Keratinocyte (primary cell): ENCODE results near the gene CCL20. TPM values are rescaled to one million over a fixed set of nuclear protein-coding genes. Genes with fewer than 3 reads are reported as not detected.

ENCODE experiments used
- DNase-seq: peaks from one replicate; pipeline ENCODE4 v3.0.0-alpha.2; 2011; ENCODE audit warnings: low read depth, missing footprints, low spot score
- FAIRE-seq: peaks from 2 replicates; lab custom pipeline; 2011; peaks lifted over from hg19 to GRCh38; lab: Jason Lieb, UNC
- H2AFZ ChIP-seq: 2 replicates; pipeline ENCODE4 v1.6.0; 2012; ENCODE audit warnings: low read length, control low read depth, inconsistent platforms; ENCODE audit not compliant: control insufficient read depth
- H3K27ac ChIP-seq: 2 replicates; pipeline ENCODE4 v1.5.1; 2011; ENCODE audit warnings: low read length; ENCODE audit not compliant: control insufficient read depth, insufficient read depth
- H3K27me3 ChIP-seq: 3 replicates; pipeline ENCODE4 v1.6.0; 2011; ENCODE audit warnings: low read length; ENCODE audit not compliant: control insufficient read depth, insufficient read depth; ENCODE audit errors: extremely low read depth
- H3K36me3 ChIP-seq, 2 experiments: 2 replicates in 1 of 2; 3 replicates in 1 of 2; pipeline ENCODE4 v1.5.1; 2011; ENCODE audit warnings: low read length in 2 of 2, mild to moderate bottlenecking in 1 of 2; ENCODE audit not compliant: control insufficient read depth in 2 of 2, insufficient read depth in 2 of 2; ENCODE audit errors: extremely low read depth in 1 of 2
- H3K4me1 ChIP-seq: 3 replicates; pipeline ENCODE4 v1.5.1; 2011; ENCODE audit warnings: low read length; ENCODE audit not compliant: control insufficient read depth, insufficient read depth; ENCODE audit errors: extremely low read depth
- H3K4me2 ChIP-seq: 3 replicates; pipeline ENCODE4 v1.6.0; 2011; ENCODE audit warnings: low read depth, low read length; ENCODE audit not compliant: control insufficient read depth, insufficient read depth; ENCODE audit errors: extremely low read depth
- H3K4me3 ChIP-seq, 3 experiments: fragments of 200-600 bp in 1 of 3; sonication (generic) in 1 of 3; 2 replicates in 2 of 3; 3 replicates in 1 of 3; pipeline ENCODE4 v1.5.1; 2011 to 2016; ENCODE audit warnings: low read length in 3 of 3, mild to moderate bottlenecking in 3 of 3, control low read depth in 2 of 3, inconsistent platforms in 1 of 3, low read depth in 1 of 3, mixed read lengths in 1 of 3, mixed run types in 1 of 3, moderate library complexity in 1 of 3; ENCODE audit not compliant: control insufficient read depth in 2 of 3, insufficient read depth in 2 of 3; ENCODE audit errors: extremely low read depth in 1 of 3
- H3K79me2 ChIP-seq: 2 replicates; pipeline ENCODE4 v1.6.0; 2012; ENCODE audit warnings: low read length; ENCODE audit not compliant: control insufficient read depth, insufficient read depth
- H3K9ac ChIP-seq: 3 replicates; pipeline ENCODE4 v1.6.0; 2011; ENCODE audit warnings: low read length; ENCODE audit not compliant: control insufficient read depth, insufficient read depth; ENCODE audit errors: extremely low read depth
- H3K9me1 ChIP-seq: 3 replicates; pipeline ENCODE4 v1.6.0; 2011; ENCODE audit warnings: low read length; ENCODE audit not compliant: control insufficient read depth, insufficient read depth; ENCODE audit errors: extremely low read depth
- H3K9me3 ChIP-seq: 2 replicates; pipeline ENCODE4 v1.5.1; 2012; ENCODE audit warnings: low read depth, low read length; ENCODE audit not compliant: control insufficient read depth
- H4K20me1 ChIP-seq: 3 replicates; pipeline ENCODE4 v1.6.0; 2011; ENCODE audit warnings: low read length; ENCODE audit not compliant: control insufficient read depth, insufficient read depth; ENCODE audit errors: extremely low read depth
- EZH2 ChIP-seq: IDR thresholded peaks from one replicate; pipeline ENCODE4 v1.6.1; 2012; ENCODE audit warnings: inconsistent platforms, mild to moderate bottlenecking, low read length, moderate library complexity
- dilution Hi-C: fragments of 300-500 bp; cut with MboI; formaldehyde crosslinking; loops from one replicate; pipeline ENCODE4 v1.7.0; 2020; ENCODE audit warnings: low sequenced_read_pairs; ENCODE audit not compliant: extremely low pct_ligation_motif_present
- polyA plus RNA-seq, 5 experiments: library from polyadenylated mRNA; depleted of rRNA in 3 of 5; stranded (reverse) in 3 of 5; stranded (forward) in 1 of 5; unstranded in 1 of 5; fragments of >200 nt; gene quantifications; 1 replicate in 1 of 5; 2 replicates in 3 of 5; 3 replicates in 1 of 5; pipeline versions ENCODE4 v1.2.1 to v1.2.3, GENCODE V29; 2011 to 2012; ENCODE audit warnings: missing spikeins in 2 of 5, low read depth in 1 of 5, low replicate concordance in 1 of 5
- TF ChIP-seq, protein P1 (sequence below), 3 experiments: IDR thresholded peaks in 1 of 3; conservative IDR thresholded peaks in 1 of 3; optimal IDR thresholded peaks in 1 of 3; 2 replicates in 2 of 3; 3 replicates in 1 of 3; pipeline versions ENCODE3 to v1.5.1; 2011; ENCODE audit warnings: low read length in 3 of 3, mild to moderate bottlenecking in 3 of 3, moderate library complexity in 2 of 3, control low read depth in 1 of 3, inconsistent platforms in 1 of 3; ENCODE audit not compliant: insufficient read depth in 2 of 3; ENCODE audit errors: extremely low read depth in 1 of 3

CCL20 gene
- polyA plus RNA-seq, 1 donor (not counting 4 experiments of a cell fraction or from before 2014, with no cell fraction given) = 5.2 TPM

DNA sequence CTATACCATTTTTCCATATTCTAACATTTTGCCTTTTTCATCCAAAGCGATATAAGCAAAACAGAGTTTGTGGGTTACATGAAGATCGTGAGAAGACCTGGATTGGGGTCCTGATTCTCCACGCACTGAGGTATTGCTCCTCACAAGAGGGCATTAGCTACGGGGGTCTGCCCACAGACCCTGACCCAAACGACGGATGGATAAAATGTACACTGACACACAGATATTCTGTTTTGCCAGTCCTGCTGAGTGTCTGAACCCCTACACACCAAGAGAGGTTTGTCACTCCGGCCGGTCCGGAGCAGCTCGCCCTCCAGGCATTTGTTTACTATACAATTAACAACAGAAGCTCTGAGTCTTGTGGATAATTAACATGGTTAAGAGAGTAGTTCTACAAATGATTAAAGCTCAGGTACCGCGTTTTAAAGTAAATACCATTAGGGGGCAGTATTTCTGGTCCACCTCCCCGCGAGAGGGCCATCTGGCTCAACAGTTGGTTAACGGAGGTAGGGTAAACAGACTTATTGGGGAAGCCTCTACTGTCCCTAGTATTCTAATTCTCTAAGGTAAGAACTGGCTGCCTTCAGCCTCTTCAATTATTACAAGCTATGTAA lies 39.5 kb upstream of the CCL20 start:
- no peaks in the 10 kb centered on the region for H3K9me3 ChIP-seq
- no peak for DNase-seq
- H3K27me3 ChIP-seq = no peaks in the 10 kb centered on the region
- no peaks in the 10 kb centered on the region for H3K9me1 ChIP-seq
- TF ChIP-seq, protein P1, sequence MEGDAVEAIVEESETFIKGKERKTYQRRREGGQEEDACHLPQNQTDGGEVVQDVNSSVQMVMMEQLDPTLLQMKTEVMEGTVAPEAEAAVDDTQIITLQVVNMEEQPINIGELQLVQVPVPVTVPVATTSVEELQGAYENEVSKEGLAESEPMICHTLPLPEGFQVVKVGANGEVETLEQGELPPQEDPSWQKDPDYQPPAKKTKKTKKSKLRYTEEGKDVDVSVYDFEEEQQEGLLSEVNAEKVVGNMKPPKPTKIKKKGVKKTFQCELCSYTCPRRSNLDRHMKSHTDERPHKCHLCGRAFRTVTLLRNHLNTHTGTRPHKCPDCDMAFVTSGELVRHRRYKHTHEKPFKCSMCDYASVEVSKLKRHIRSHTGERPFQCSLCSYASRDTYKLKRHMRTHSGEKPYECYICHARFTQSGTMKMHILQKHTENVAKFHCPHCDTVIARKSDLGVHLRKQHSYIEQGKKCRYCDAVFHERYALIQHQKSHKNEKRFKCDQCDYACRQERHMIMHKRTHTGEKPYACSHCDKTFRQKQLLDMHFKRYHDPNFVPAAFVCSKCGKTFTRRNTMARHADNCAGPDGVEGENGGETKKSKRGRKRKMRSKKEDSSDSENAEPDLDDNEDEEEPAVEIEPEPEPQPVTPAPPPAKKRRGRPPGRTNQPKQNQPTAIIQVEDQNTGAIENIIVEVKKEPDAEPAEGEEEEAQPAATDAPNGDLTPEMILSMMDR (optimal IDR thresholded peaks at IDR 0.05 in 1 of 3, IDR thresholded peaks at IDR 0.05 in 1 of 3, conservative IDR thresholded peaks at IDR 0.05 in 1 of 3; ENCODE audit: extremely low read depth in 1 of 3, insufficient read depth in 2 of 3, low read length in 3 of 3) = peak in 2 of 3 experiments; percentile 25 to 45
- TF ChIP-seq EZH2 = no peak
- H3K79me2 ChIP-seq = no peaks in the 10 kb centered on the region
- no peak for FAIRE-seq
- H2AFZ ChIP-seq = no peak overlapping the region
- no peak overlapping the region for H3K27ac ChIP-seq
- no peak overlapping the region for H3K4me3 ChIP-seq
- dilution Hi-C loops = no loop called here
- H3K4me2 ChIP-seq = no peak overlapping the region
- H3K36me3 ChIP-seq = no peaks in the 10 kb centered on the region
- no peaks in the 10 kb centered on the region for H4K20me1 ChIP-seq
- H3K4me1 ChIP-seq = no peaks in the 10 kb centered on the region
- H3K9ac ChIP-seq = no peak overlapping the region

DNA sequence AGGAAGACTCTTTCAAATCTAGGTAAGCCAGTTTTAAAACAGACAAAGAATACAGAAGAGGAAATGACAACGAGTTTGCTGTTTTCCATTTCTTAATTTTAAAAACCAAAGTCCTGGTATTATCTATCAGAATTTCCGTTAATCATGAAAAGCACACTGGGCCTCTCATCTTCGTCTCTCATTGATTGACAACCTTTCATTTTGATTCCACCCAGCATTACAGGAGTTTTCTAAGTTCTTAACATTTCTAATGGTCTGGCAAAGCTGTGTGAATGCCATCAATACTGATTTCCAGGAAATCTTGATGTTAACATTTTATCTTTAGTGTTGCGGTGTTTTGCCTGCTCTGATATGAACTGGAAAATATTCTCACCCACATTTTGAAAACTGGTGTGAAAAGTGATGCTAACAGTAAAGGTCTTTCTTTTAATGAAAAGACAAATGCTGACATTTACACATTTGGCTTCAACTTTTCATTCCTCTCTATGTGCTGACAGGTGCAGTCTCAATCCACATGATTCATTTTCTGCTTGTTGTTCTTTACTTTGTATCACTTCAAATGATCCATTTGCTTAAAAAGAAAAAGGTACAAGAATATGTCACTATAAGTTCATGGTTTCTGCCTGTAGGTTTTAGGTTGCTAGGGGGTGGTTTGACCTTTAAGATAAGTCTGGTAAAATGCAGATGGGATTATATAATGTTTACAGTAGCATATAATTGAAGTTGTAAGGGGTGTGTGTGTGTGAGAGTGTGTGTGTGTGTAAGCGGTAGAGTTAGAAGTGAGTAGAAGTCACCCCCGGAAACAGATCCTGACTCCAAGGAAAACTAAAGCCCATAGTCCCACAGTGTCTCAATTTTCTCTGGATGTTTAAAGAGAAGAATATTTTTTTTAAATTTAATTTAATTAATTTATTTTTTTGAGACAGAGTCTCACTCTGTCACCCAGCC lies 38.5 kb upstream of the CCL20 start:
- Histone ChIP-seq H3K9me3 (no peaks in the 10 kb centered on the region), H2AFZ (no peak overlapping the region), H3K4me3 (no peak overlapping the region), H3K79me2 (no peaks in the 10 kb centered on the region), H4K20me1 (no peaks in the 10 kb centered on the region), H3K27me3 (no peaks in the 10 kb centered on the region), H3K36me3 (no peaks in the 10 kb centered on the region), H3K4me1 (no peaks in the 10 kb centered on the region), H3K4me2 (no peak overlapping the region), H3K9me1 (no peaks in the 10 kb centered on the region), H3K27ac (no peak overlapping the region), H3K9ac (no peak overlapping the region)
- DNase-seq (no peak), FAIRE-seq (no peak)
- dilution Hi-C loops = no loop called here
- TF ChIP-seq, protein P1 (optimal IDR thresholded peaks at IDR 0.05 in 1 of 3, IDR thresholded peaks at IDR 0.05 in 1 of 3, conservative IDR thresholded peaks at IDR 0.05 in 1 of 3; ENCODE audit: extremely low read depth in 1 of 3, insufficient read depth in 2 of 3, low read length in 3 of 3) = no peak
- no peak for TF ChIP-seq EZH2
